A172 (cell line): ENCODE measurements around the gene BRAF. TPM values are rescaled to one million over a fixed set of nuclear protein-coding genes. Genes with fewer than 3 reads are reported as not detected.
"Not testable (repeated sequence)": the region's sequence is repeated elsewhere in the genome, so short reads cannot be mapped to it uniquely, and the experiment has no call there.

ENCODE experiments used
- DNase-seq: peaks from one replicate; pipeline ENCODE4 v3.0.0-alpha.2; 2015; ENCODE audit warnings: low spot score
- total RNA-seq: library from RNA; depleted of rRNA; stranded (reverse); fragments of >200 nt; shearing (Covaris generic); gene quantifications from 2 replicates; pipeline ENCODE4 v1.2.3, GENCODE V29; 2014; rRNA removed

The BRAF gene
- 7.7 and 8.7 TPM in 2 replicates for total RNA-seq

GRCh38 chr7:140924821-140925421 lies at the start of gene BRAF:
Gene BRAF (minus strand): TSS chr7:140924929. CDS start chr7:140924703, 226 bp downstream.
- peak; percentile 70 for DNase-seq

GRCh38 chr7:140972876-140973829 lies 48.4 kb upstream of the BRAF start:
- no peak for DNase-seq

- DNase-seq: no peak
Measured at GRCh38 chr7:140972344-140972743, 47.6 kb upstream of the BRAF start.

- DNase-seq: no peak
Measured at GRCh38 chr7:140967438-140967837, 42.7 kb upstream of the BRAF start.

- no peak for DNase-seq
Measured at GRCh38 chr7:140966561-140967233, 42.0 kb upstream of the BRAF start.

GRCh38 chr7:140961117-140961516 lies 36.4 kb upstream of the BRAF start:
- DNase-seq: no peak

GRCh38 chr7:140956997-140957396 lies 32.3 kb upstream of the BRAF start:
- DNase-seq: not testable (repeated sequence)

- DNase-seq: no peak
Measured at GRCh38 chr7:140945940-140946339, 21.2 kb upstream of the BRAF start.

- DNase-seq: not testable (repeated sequence)
Measured at GRCh38 chr7:140942242-140942641, 17.5 kb upstream of the BRAF start.

GRCh38 chr7:140940898-140941297 lies 16.2 kb upstream of the BRAF start:
- DNase-seq: no peak

GRCh38 chr7:140937702-140938264 lies 13.1 kb upstream of the BRAF start:
- no peak for DNase-seq

- no peak for DNase-seq
Measured at GRCh38 chr7:140928491-140929309, 4.0 kb upstream of the BRAF start.

GRCh38 chr7:140927945-140928344 lies 3.2 kb upstream of the BRAF start:
- DNase-seq: not testable (repeated sequence)

- no peak for DNase-seq
Measured at GRCh38 chr7:140927351-140927750, 2.6 kb upstream of the BRAF start.

- DNase-seq: no peak
Measured at GRCh38 chr7:140926021-140926817, 1.5 kb upstream of the BRAF start.

- peak; percentile 62 for DNase-seq
Measured at GRCh38 chr7:140924019-140924820, 509 bp downstream of the BRAF start.

GRCh38 chr7:140923358-140924006 lies 1.2 kb downstream of the BRAF start:
- DNase-seq: peak; percentile 6

GRCh38 chr7:140922741-140923345 lies 1.9 kb downstream of the BRAF start:
- no peak for DNase-seq
